NK-92 (cell line): ENCODE data around the gene HIGD1C.

Source experiments
- DNase-seq: peaks from one replicate; lab custom pipeline; 2025; ENCODE audit not compliant: unreplicated experiment; lab: John Stamatoyannopoulos, UW

HIGD1C gene

GRCh38 chr12:50981319-50982239 lies 29.2 kb downstream of the HIGD1C start:
- DNase-seq: no peak

- no peak for DNase-seq
Observed at GRCh38 chr12:50984586-50985298, 32.4 kb downstream of the HIGD1C start.

GRCh38 chr12:50985322-50985721 lies 33.0 kb downstream of the HIGD1C start:
- DNase-seq: no peak

- no peak for DNase-seq
Observed at GRCh38 chr12:50986966-50987737, 34.8 kb downstream of the HIGD1C start.

- DNase-seq: no peak
Observed at GRCh38 chr12:50988051-50988450, 35.7 kb downstream of the HIGD1C start.

- no peak for DNase-seq
Observed at GRCh38 chr12:50988871-50989270, 36.5 kb downstream of the HIGD1C start.

GRCh38 chr12:50990147-50990727 lies 37.9 kb downstream of the HIGD1C start:
- DNase-seq: no peak

- DNase-seq: no peak
Observed at GRCh38 chr12:50990791-50991190, 38.4 kb downstream of the HIGD1C start.

- DNase-seq: no peak
Observed at GRCh38 chr12:50991291-50991690, 38.9 kb downstream of the HIGD1C start.

- DNase-seq: no peak
Observed at GRCh38 chr12:50992819-50993218, 40.5 kb downstream of the HIGD1C start.

- DNase-seq: no peak
Observed at GRCh38 chr12:50999093-50999492, 46.7 kb downstream of the HIGD1C start.

- no peak for DNase-seq
Observed at GRCh38 chr12:51000245-51000644, 47.9 kb downstream of the HIGD1C start.

GRCh38 chr12:51001799-51002198 lies 49.5 kb downstream of the HIGD1C start:
- no peak for DNase-seq

- no peak for DNase-seq
Observed at GRCh38 chr12:51004504-51004903, 52.2 kb downstream of the HIGD1C start.

- DNase-seq: no peak
Observed at GRCh38 chr12:51005030-51005429, 52.7 kb downstream of the HIGD1C start.

GRCh38 chr12:51005671-51006070 lies 53.3 kb downstream of the HIGD1C start:
- no peak for DNase-seq

- no peak for DNase-seq
Observed at GRCh38 chr12:51008329-51009055, 56.1 kb downstream of the HIGD1C start.

- no peak for DNase-seq
Observed at GRCh38 chr12:51009056-51009440, 56.7 kb downstream of the HIGD1C start.

GRCh38 chr12:51011955-51012354 lies 59.6 kb downstream of the HIGD1C start:
- no peak for DNase-seq

- no peak for DNase-seq
Observed at GRCh38 chr12:51012570-51013236, 60.4 kb downstream of the HIGD1C start.
